NOMO-1 (cell line): Measurements from ENCODE around the gene FGB.
"Not testable (repeated sequence)": the region's sequence is repeated elsewhere in the genome, so short reads cannot be mapped to it uniquely, and the experiment has no call there.

ENCODE experiments used
- DNase-seq, 2 experiments: peaks; one replicate each; lab custom pipeline; 2025; ENCODE audit not compliant: unreplicated experiment in 2 of 2; lab: John Stamatoyannopoulos, UW

Gene FGB

DNA sequence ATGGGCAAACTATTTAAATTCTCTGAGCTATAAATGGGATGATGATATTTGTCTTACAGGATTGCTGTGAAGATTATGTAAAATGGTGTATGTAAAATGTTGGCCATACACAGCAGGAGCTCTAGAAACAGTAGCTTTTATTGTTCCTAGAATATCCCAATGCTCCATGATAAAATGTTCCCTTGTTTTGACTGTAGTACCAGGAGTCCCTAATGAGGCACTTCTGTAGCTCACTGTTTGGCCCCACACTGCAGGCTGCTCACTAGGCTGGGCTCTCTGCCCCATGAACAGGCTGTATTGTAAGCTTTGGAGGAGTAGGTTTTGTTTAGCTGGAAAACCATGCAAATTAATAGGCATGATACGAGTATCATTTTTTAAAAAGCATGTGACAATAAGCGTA is 31.1 kb downstream of the FGB start:
- no peak for DNase-seq

DNA sequence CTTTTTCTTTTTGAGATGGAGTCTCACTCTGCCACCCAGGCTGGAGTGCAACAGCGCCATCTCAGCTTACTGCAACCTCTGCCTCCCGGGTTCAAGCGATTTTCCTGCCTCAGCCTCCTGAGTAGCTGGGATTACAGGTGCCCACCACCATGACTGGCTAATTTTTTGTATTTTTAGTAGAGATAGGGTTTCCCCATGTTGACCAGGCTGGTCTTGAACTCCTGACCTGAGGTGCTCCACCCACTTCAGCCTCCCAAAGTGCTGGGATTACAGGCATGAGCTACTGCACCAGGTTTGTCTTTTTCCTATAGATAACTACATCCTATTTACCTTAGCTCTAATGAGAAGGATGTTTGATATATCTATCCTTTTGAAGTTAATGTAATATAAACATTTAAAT is 31.5 kb downstream of the FGB start:
- DNase-seq, result not testable (repeated sequence)

- no peak for DNase-seq
Observed at GRCh38 chr4:154595807-154596206, 33.0 kb downstream of the FGB start.

- DNase-seq, result not testable (repeated sequence)
Observed at GRCh38 chr4:154597281-154597680, 34.5 kb downstream of the FGB start.

DNA sequence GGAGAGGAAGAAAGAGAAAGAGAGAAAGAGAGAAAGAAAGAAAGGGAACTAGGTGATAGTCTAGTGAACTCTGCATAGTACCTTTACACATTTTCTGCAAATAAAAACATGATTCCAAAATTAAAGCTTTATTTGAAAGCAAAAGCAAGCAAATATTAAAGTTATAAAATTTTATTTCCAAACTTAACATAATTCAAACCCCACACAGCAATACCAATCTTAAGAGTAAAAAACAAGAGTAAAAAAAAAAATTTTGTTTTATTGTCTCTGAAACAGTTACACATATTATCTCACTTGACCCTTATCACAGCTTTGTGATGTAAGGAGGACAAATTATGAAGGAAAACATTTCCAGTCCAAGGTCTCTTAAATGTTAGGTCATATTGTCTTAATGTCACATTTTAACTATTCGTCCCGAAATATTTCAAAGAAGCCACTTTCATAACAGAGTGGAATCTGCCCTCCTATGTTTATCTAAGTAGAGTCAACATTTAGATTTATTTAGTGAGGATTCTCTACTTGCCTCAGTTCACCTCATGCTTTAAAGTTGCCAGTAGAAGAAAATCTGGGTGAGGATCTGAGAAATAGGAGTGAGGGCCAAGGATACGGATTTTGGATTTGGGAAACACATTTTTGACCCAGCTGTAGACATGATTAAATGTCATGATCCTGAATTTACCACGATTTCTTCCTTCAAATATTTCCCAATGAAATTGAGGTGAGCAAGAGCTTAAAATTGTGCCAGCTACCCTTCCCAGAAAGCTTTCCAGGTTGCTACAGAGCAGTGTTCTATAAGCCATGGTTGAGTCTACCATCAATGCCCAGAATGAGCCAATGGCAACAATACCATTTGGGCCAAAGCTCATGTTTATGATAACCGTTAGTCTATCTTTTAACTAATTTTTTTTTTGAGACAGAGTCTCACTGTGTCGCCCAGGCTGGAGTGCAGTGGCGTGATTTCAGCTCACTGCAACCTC is 35.3 kb downstream of the FGB start:
- DNase-seq, result no peak

DNA sequence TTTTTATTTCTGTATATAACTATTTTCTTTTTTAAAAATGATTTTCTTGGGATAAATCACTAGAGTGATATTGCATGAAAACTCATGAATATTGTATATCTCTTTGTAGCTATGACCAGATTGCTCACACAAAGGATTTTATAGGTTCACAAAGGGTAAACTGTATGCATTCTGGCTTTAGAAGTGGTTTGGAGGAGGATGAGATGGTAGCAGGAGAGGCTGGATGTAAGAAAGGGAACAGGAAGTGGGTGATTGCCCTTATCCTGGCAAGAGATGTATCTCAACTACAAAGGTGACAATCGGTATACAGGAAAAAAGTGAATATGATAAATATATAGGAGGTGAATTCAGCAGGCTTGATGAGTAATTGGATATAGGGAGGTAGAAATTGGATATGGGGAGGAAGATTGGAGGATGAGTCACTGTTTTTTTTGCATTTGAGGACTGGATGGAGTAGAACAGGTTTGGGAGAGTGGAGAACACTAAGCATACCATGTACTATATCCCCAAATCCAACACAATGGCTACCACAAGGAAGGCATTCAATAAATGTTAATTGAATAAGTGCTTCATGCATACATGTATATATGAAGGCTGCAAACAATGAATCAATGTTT is 39.7 kb downstream of the FGB start:
- no peak for DNase-seq

DNA sequence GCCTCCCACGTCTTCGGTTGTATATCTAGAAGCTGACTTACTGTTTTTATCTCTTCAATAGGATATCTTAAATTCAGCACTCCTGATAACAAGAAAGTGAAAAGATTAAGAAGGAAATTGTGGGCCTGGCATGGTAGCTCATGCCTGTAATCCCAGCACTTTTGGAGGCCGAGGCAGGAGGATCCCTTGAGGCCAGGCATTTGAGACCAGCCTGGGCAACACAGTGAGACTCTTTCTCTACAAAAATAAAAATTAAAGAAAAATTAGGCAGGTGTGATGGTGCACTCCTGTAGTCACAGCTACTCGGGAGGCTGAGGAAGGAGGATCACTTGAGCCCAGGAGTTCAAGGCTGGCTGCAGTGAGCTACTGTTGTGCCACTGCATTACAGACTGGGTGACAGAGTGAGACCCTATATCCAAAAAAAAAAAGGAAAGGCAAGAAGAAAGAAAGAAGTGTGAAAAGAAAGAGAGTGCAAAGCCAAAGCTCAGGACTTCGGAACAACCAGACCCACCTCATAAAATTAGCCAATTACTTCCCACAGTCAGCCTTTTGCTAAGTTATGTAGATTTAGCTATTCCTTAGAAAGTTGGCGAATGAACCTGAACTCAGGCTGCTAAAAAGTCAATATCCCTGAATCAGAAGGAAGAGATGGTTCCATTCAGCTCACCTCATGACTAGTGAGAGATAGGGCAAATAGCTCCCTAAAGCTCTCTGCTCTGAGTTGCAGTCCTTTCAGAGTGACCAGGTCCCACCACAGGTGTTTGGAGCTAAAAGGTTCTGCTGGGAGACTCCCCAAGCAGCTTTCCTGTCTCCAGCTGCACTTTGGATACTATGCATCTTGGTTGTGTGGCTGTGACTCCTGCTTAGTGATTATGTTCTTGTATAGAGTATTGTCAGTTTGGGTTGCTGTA is 40.5 kb downstream of the FGB start:
- no peak for DNase-seq

DNA sequence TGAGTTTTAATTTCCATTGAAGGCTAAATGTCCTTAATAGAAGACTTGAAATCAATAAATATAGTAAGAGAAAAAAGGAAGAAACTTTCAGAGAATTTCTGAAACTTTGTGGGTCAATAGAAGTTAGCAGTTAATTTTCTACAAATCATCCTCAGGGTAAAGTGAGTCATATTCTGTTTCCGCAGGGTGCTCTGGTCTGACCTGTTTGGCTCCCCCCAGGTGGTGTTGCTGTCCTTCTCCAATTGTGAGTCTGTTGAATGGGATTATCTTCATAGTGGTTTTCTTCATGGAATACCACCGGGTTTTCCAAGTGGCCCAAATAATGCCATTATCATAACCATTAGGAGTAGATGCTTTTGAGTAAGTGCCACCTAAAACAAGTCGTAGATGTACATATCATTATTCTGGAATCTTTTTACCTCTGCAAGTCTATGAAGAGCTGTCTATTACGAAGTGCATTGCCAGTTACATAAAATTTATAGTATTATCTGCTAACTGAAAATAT is 41.9 kb downstream of the FGB start:
- no peak for DNase-seq

GRCh38 chr4:154606728-154607723 is 44.2 kb downstream of the FGB start:
- no peak for DNase-seq

DNA sequence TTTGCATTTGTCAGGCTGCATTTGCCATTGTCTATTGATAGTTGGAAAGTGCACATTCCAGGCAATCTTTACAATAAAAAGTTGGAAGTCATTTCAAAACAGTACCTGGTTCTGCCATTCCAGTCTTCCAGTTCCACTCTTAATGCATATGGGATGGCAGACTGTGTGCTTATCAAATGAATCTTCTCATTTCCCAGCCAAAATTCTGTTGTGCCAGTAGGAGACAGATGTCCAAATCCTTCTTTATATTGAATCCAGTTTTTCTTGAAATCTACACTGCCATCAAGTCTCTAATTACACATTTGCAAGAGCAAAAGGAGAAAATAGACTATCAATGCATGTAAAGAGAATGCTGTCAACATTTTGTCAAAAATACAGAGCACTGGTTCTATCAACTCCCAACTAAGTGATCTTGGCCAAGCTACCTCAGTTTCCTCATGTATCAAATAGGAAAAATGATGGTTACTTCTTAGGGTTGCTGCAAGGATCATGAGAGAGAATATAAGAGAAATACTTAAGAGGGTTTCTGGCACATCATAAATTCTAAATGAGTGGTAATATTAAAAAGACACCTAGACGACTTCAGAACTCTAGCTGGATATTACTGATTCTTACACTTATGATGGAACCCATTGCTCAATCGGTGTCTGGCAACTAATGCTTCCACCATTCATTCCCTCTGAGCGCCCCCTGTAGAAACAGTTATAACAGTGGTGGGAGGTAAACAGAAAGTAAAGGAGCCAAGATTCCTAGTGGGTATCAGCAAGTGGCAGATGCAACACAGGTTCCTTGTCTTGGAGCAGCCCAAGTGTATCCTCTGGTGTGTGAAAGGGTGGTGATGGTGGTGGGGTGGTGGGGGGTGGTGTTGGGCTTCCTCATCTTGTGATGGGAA is 45.8 kb downstream of the FGB start:
- no peak for DNase-seq

- DNase-seq, result no peak
Observed at GRCh38 chr4:154609532-154609931, 46.7 kb downstream of the FGB start.

- peak in 1 of 2 experiments; percentile 1 for DNase-seq
Observed at GRCh38 chr4:154610582-154610981, 47.8 kb downstream of the FGB start.

DNA sequence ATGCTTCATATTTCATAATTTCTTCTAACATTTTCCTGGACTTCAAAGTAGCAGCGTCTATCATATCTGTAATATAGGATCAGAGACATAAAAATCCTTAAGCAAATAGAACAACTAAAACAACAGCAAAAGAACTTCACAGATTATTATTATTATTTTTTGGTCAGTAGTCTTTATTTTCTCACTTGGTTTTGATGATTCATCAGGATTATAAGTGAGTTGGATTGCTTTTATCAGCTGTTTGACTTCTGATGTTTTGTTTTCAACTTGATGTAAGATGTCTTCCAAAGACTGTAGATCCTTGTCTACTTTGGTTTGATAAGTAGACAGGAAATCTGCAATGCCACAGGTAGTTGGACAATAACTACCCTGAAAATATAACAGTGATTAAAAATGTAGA is 49.0 kb downstream of the FGB start:
- DNase-seq, result no peak

DNA sequence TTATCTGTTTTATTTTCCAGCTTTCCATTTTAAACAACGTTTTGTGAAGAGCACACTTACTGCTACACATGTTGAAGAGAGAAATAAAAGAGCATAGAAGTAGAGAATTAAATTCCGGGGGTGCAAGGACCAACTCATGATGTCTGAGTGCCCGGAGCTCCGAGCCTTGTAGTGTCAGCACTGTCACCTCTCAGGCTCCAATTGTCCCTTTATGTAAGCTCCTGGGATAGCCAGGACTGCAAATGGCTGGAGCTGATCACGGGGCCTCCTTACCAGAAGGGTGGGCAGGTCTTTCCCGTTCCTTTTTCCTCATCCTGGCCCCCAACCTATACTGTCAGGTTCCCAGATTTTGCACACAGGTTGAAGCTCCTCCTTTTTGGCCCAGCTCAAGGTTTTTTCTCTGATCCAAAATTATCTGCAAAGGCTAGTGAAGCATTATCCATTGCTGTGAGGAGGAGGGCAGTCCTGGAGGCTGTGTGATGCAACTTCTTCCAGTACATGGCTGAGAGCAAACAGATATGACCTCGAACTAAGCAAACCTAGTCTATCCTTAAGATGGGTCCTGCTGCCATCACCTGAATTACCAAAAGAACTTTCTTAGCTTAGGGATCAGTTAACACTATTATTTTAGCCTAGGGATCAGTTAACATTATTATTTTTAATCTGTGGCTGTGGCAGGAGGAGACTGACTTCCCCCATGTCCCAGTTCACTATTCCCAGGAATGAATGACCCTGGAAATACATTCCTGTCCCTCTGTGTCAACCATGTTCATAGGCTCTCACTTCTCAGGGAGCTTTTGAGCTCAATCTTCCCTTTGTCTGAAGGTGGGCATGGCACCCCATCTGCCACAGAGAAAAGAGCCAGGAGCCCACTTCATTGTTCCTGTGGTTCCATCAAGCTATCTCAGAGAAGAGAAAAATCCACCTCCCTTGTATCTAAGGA is 49.9 kb downstream of the FGB start, which contains the start of gene FGG:
Gene FGG, minus strand, starts transcription at position 185 of the 943 bp plus-strand sequence. Its CDS starts 47 bp downstream, at position 138.
- DNase-seq, result no peak

DNA sequence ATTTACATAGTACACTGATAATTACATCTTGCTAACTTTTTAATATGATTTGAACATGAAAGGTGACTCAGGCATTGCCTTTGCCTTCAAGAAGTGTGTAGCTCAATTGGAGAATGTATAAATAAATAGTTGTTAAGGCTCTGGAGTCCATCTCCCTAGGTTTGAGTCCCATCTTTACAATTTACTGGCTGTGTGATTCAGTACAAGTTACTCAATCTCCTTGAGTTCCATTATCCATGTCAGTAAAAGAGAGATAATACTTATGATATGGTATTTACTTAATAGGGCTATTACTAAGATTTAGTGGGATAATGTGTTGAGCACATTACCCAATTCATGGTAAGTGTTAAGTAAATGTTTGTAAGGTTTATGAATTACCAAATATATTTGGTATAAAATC is 51.5 kb downstream of the FGB start:
- DNase-seq, result no peak

DNA sequence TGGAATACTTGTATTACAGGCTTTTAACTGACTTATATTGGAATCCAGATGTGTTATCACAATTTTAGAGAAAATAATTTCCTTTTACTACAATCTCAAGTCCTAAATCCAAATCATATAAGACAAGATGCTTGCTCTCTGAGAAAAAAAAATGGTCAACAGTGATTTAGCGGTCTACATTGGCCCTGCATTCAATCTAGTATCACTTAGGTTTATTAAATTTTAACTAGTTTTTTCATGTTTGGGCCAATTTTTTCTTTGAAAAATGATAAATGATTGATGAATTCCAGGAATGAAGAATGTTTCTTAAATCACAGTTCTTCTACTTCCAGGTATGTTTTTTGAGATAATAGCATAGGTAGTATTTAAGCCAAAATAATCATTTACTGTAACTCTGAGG is 52.4 kb downstream of the FGB start:
- DNase-seq, result no peak

DNA sequence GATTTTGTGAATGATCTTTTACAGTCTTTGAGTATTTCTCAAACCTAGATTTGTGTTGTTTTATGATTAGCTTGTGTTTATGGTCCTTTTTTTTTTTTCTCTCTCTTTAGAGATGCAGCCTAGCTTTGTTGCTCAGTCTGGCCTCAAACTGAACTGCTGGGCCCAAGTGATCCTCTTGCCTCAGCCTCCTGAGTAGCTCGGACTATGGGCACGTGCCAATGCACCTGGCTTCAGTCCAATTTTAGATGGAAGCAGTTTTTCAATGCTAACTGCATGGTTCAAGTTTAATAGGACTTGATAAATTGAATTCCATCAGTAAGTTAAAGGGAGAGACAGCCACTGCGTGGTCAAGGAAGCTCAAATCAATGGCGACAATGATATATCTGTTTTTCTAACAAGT is 53.5 kb downstream of the FGB start:
- DNase-seq, result no peak
